HT-29 (cell line): ENCODE data around the gene NCF2. TPM values are rescaled to one million over a fixed set of nuclear protein-coding genes. Genes with fewer than 3 reads are reported as not detected.
"Not testable (repeated sequence)": the region's sequence is repeated elsewhere in the genome, so short reads cannot be mapped to it uniquely, and the experiment has no call there.

Source experiments
- DNase-seq: peaks from one replicate; pipeline ENCODE4 v3.0.0-alpha.2; 2015; ENCODE audit warnings: low spot score
- total RNA-seq: library from RNA; depleted of rRNA; stranded (reverse); fragments of >200 nt; shearing (Covaris generic); gene quantifications from 2 replicates; pipeline ENCODE4 v1.2.3, GENCODE V29; 2014

Gene NCF2
- total RNA-seq, 1 experiment from 2014 or later: 1.6 TPM

DNA sequence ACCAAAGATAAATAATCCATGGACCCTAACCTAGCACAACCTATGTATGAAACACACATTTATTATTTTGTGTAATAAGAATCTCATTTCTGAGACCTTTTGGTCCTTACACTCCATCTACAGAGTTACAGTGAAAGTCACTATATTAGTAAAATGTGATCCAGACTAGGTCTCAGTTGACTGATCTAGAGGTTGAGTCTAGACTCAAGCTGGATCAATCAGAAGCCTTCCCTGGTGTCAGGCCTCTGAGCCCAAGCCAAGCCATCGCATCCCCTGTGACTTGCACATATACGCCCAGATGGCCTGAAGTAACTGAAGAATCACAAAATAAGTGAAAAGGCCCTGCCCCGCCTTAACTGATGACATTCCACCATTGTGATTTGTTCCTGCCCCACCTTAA, 22.7 kb upstream of the NCF2 start:
- DNase-seq: not testable (repeated sequence)

- no peak for DNase-seq
These were observed 22.1 kb upstream of the NCF2 start for GRCh38 chr1:183612407-183612806.

GRCh38 chr1:183611021-183611420, 20.8 kb upstream of the NCF2 start:
- DNase-seq: no peak

DNA sequence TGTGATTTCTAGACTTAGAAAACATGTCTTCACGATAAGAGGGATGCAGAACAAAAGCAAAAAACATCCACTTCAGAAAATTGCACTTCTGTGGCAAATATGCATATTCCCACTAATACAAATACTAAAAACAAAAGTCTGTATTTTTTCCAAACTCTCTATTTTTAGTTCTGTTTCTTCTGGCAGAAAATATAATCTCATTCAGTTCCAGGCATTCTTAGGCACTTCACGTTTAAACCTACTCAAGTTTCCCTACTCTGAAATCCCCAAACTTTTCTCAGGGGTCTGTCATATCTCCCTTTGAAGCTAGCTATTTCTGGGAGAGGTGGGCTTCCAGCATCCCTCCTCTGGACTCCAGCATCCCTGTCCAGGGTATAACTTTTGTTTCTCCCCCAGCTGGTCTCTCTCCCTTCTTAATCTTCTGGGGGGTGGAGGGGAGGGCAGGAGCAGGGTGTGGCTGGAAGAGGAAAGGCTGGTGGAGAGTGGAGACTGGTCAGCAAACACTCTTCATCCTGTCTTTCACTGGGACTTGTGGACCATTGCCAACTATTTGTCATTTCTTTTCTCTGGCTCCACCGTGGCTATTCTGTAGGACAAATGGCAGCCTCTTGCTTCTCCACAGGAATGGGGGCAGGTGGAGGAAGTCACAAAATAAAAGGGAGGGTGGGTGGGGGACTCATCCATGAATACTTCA, 19.6 kb upstream of the NCF2 start:
- no peak for DNase-seq

- peak; percentile 72 for DNase-seq
These were observed 19.1 kb upstream of the NCF2 start for GRCh38 chr1:183609313-183609712.

- no peak for DNase-seq
These were observed 17.2 kb upstream of the NCF2 start for GRCh38 chr1:183607322-183607980.

GRCh38 chr1:183605904-183606303, 15.6 kb upstream of the NCF2 start:
- no peak for DNase-seq

DNA sequence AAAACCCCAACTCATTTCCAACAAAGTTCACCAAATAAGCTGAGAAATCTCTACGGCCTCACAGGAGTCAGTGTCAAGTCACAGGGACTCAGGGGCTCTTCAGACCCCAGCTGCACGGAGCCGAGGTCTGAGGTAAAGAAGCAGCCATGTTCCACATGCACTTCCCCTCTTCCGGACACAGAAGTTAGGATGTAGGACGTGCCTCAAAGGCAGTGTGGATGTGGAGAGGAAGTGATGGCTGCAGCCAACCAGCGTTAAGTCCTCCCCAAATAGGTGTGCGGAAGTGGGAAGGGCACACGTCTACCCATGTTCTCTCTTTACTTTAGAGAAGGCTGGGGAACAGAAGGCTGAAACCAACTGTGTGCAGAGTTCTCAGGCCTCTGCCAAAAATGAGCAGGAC, 14.6 kb upstream of the NCF2 start:
- no peak for DNase-seq

GRCh38 chr1:183604038-183604808, 14.0 kb upstream of the NCF2 start:
- no peak for DNase-seq

DNA sequence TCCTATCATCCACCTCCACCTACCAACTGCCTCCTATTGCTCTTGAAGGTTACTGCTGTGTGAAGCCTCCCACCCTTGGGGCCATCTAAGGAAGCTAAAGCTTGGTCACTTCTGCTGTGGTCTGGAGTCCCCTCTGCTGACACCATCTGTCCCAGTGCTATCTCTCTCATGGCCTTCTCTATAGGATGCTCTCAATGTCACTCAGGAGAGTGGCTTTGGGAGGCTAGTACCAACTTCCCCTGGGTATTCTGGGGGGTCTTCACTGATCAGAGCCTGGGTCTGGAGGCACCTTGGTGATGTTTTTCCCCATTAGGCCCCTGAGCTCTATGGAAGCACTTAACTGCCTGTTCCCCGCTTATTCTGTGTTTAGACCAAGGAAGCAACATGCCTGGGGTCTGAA, 12.3 kb upstream of the NCF2 start:
- DNase-seq: no peak

DNA sequence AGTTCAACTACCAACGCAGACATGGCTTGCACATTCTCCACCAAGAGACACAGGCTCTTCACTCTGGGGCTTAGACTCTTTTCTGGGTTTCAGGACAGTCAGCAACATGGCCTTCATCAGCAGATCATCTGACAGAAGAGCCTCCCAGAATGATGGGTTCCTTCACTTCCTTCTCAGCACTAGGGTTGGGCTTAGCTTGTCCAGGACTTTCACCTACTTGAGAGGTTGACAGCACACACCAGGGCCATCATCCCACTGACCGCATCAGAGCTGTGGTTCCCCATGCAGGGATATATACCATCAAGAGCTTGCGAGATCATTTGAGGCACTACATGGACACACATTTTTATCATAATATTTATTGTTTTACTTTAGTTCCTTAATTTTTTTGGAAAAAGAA, 10.4 kb upstream of the NCF2 start:
- DNase-seq: no peak

GRCh38 chr1:183600136-183600535, 9.9 kb upstream of the NCF2 start:
- no peak for DNase-seq

DNA sequence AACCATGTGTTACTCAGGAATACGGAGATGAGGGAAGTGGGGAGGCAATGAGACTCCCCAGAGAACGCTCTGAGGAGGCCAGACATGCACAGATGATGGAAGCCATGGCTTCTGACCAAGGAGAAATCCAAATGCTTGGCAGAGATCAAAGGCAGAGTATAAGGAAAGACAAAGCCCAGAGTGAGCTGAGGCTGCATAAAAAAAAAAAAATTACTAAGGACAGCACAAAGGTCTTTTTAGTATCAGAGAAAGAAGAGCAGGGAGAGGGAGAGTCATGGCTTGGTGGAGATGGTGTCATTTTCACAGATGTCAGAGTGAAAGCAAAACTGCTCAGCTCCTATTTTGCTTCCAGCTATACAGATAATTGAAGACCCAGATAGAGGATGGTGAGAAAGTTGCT, 8.1 kb upstream of the NCF2 start:
- DNase-seq: no peak

- DNase-seq: no peak
These were observed 7.5 kb upstream of the NCF2 start for GRCh38 chr1:183597656-183598347.

DNA sequence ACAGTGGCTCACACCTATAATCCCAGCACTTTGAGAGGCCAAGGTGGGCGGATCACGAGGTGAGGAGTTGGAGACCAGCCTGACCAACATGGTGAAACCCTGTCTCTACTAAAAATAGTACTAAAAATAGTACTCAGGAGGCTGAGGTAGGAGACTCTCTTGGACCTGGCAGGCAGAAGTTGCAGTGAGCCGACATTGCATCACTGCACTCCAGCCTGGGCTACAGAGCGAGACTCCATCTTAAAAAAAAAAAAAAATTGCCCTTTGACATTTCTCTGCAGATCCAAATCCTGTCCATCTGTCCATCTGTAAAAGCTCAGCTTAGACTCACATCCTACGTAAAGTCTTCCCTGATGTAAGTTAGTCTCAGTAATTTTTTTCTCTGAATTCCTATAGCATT, 6.2 kb upstream of the NCF2 start:
- no peak for DNase-seq

GRCh38 chr1:183595537-183595936, 5.3 kb upstream of the NCF2 start:
- no peak for DNase-seq

DNA sequence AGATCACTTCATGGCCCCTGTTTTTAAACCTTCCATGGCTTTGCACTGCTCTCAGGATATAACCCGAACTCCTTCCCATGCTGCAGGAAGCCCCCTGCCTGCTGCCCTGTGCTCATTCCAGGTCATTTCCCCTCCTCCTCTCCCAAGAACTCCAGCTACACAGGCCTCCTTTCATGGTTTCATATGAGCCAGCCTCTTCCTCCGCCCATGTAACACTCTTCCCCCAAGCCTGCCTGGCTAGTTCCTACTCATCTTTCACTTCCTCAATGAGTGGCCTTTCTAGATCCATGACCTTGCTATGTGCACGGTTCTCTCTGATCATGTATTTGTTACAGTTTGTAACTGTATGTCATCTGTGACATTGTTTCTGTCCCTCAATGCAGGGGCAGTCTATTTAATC, 3.1 kb upstream of the NCF2 start:
- DNase-seq: no peak

- no peak for DNase-seq
These were observed 2.5 kb upstream of the NCF2 start for GRCh38 chr1:183592733-183593132.

GRCh38 chr1:183589874-183590243, 400 bp downstream of the NCF2 start:
- no peak for DNase-seq

DNA sequence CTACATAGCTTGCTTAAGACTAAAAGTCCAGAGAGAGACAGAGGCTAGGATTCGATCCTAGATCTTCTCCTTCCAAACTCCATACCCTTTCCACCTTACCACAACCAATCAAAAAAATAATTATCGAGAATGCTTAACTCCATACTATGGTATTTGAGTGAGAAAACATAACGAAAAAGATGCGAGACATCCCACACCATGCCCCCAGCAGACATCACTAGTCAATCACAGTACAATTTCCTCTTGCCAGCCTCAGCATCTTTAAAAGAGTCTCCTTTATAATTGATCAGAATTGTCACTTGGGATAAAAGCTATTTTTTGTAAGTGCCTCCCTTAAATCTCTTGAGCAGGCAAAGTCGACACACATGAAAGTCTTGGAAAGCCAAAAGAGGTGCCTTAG, 875 bp downstream of the NCF2 start:
- DNase-seq: no peak

DNA sequence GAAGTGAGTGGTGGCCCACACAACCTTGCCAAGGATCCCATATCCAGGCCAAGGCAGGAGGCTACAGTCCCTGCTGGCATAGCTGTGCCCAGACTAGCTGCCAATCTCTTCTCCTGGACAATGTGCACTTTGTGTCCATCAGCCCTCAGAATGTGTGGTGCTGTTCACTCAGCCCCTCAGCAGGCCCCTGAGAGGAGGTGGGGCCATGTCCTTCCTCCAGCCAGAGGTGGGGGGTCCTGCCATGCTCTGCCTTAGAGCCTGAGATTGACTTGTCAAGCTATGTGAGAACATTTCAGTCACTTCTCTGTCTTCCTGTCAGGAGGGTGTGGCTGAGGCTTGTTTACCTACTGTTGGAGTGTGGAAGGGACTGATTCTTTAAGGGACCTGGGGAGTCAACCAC, 1.4 kb downstream of the NCF2 start:
- no peak for DNase-seq

DNA sequence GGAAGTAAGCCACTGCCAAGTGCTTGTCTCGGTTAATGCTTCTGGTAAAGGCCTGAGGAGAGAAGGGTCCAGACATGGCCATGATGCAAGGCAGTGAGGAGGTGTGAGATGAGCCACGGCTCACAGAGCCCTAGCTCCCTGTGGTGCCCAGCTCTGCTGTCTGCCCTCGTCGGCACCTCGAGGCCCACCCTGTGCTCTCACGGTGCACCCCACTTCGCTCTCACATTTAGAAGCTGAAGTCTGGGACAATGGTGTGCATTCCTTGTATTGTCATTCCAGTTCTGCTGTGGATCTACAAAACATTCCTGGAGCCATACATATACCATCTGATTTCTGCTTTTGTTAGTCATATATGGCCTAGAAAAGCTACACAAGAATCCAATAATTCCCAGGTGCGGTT, 3.3 kb downstream of the NCF2 start:
- DNase-seq: no peak
